ENCODE data around the gene ANKS1B.

Gene ANKS1B

GRCh38 chr12:99549196-99549595, 435.5 kb downstream of the ANKS1B start:
- Histone ChIP-seq H3K9me3 (peaks cover 2% of the 10 kb centered on the region), H3K4me1 (no peaks in the 10 kb centered on the region), H3K36me3 (no peaks in the 10 kb centered on the region), H3K4me3 (ENCODE audit: low read depth, low read length) (no peak overlapping the region), H3K27me3 (no peaks in the 10 kb centered on the region)
- no peak for DNase-seq
- no peak for TF ChIP-seq CTCF (IDR thresholded peaks at IDR 0.05; ENCODE audit: low read depth, low read length)

GRCh38 chr12:99544457-99544856, 440.3 kb downstream of the ANKS1B start:
- no peaks in the 10 kb centered on the region for H3K27me3 ChIP-seq
- no peak for DNase-seq
- no peaks in the 10 kb centered on the region for H3K4me1 ChIP-seq
- H3K4me3 ChIP-seq (ENCODE audit: low read depth, low read length), result no peak overlapping the region
- H3K36me3 ChIP-seq, result no peaks in the 10 kb centered on the region
- no peak for TF ChIP-seq CTCF (IDR thresholded peaks at IDR 0.05; ENCODE audit: low read depth, low read length)
- H3K9me3 ChIP-seq, result no peaks in the 10 kb centered on the region

GRCh38 chr12:99529966-99530365, 454.8 kb downstream of the ANKS1B start:
- no peaks in the 10 kb centered on the region for H3K36me3 ChIP-seq
- no peaks in the 10 kb centered on the region for H3K27me3 ChIP-seq
- DNase-seq, result no peak
- H3K4me1 ChIP-seq, result no peaks in the 10 kb centered on the region
- no peak for TF ChIP-seq CTCF (IDR thresholded peaks at IDR 0.05; ENCODE audit: low read depth, low read length)
- H3K4me3 ChIP-seq (ENCODE audit: low read depth, low read length), result no peak overlapping the region
- H3K9me3 ChIP-seq, result no peaks in the 10 kb centered on the region; the same call in 1 of the 2 replicates

- no peaks in the 10 kb centered on the region for H3K4me1 ChIP-seq
Observed at GRCh38 chr12:99528478-99528877, 456.3 kb downstream of the ANKS1B start.

GRCh38 chr12:99523853-99524252, 460.9 kb downstream of the ANKS1B start:
- H3K9me3 ChIP-seq, result no peaks in the 10 kb centered on the region
- H3K27me3 ChIP-seq, result no peaks in the 10 kb centered on the region
- H3K4me1 ChIP-seq, result no peaks in the 10 kb centered on the region
- no peak for DNase-seq
- H3K36me3 ChIP-seq, result no peaks in the 10 kb centered on the region
- TF ChIP-seq CTCF (IDR thresholded peaks at IDR 0.05; ENCODE audit: low read depth, low read length), result no peak
- no peak overlapping the region for H3K4me3 ChIP-seq (ENCODE audit: low read depth, low read length)

More at GRCh38 chr12:99528478-99528877, 456.3 kb downstream of the ANKS1B start:
- TF ChIP-seq CTCF (IDR thresholded peaks at IDR 0.05; ENCODE audit: low read depth, low read length), result no peak
- Histone ChIP-seq H3K27me3 (no peaks in the 10 kb centered on the region), H3K4me3 (ENCODE audit: low read depth, low read length) (no peak overlapping the region), H3K9me3 (no peaks in the 10 kb centered on the region; the same call in 1 of the 2 replicates), H3K36me3 (no peaks in the 10 kb centered on the region)
- DNase-seq, result no peak

GRCh38 chr12:99522456-99522855, 462.3 kb downstream of the ANKS1B start:
- Histone ChIP-seq H3K4me1 (no peaks in the 10 kb centered on the region), H3K9me3 (no peaks in the 10 kb centered on the region), H3K27me3 (no peaks in the 10 kb centered on the region), H3K36me3 (no peaks in the 10 kb centered on the region), H3K4me3 (ENCODE audit: low read depth, low read length) (no peak overlapping the region)
- TF ChIP-seq CTCF (IDR thresholded peaks at IDR 0.05; ENCODE audit: low read depth, low read length), result no peak
- DNase-seq, result no peak
